Vagina (tissue), 2 donors: ENCODE results near the gene JUP. TPM values are rescaled to one million over a fixed set of nuclear protein-coding genes. Genes with fewer than 3 reads are reported as not detected.

ENCODE experiments used
- DNase-seq, 2 donors: peaks; one replicate each; pipeline ENCODE4 v3.0.0-alpha.2; 2017; ENCODE audit errors: extremely low spot score in 2 of 2
- H3K27ac ChIP-seq: fragments of 200-600 bp; sonication (generic); one replicate; pipeline ENCODE4 v1.5.1; 2019
- H3K27me3 ChIP-seq: fragments of 200-600 bp; sonication (generic); one replicate; pipeline ENCODE4 v1.5.1; 2019
- H3K36me3 ChIP-seq, 2 donors: fragments of 200-600 bp; sonication (generic); one replicate each; pipeline ENCODE4 v1.5.1; 2017 to 2019
- H3K4me1 ChIP-seq: fragments of 200-600 bp; sonication (generic); one replicate; pipeline ENCODE4 v1.5.1; 2019
- H3K4me3 ChIP-seq, 2 donors: fragments of 200-600 bp; sonication (generic); 1 replicate in 1 of 2; 2 replicates in 1 of 2; pipeline ENCODE4 v1.5.1; 2016 to 2019
- H3K9me3 ChIP-seq: fragments of 200-600 bp; sonication (generic); one replicate; pipeline ENCODE4 v1.5.1; 2019
- CTCF ChIP-seq, 3 experiments: fragments of 450-650 bp in 2 of 3; fragments of 200-600 bp in 1 of 3; sonication (generic) in 1 of 3; IDR thresholded peaks; one replicate each; pipeline ENCODE4 v1.5.1; 2017 to 2019; ENCODE audit warnings: antibody characterized with exemption in 3 of 3, mild to moderate bottlenecking in 2 of 3, moderate library complexity in 2 of 3
- POLR2A ChIP-seq, 2 donors: fragments of 450-650 bp; IDR thresholded peaks; one replicate each; pipeline ENCODE4 v1.6.1; 2017; ENCODE audit warnings: antibody characterized with exemption in 2 of 2, mild to moderate bottlenecking in 2 of 2, moderate library complexity in 2 of 2
- POLR2AphosphoS5 ChIP-seq, 2 donors: sonication (generic); formaldehyde crosslinking; IDR thresholded peaks; one replicate each; pipeline ENCODE4 v1.9.0; 2017; ENCODE audit warnings: antibody characterized with exemption in 2 of 2, mild to moderate bottlenecking in 2 of 2, low read depth in 1 of 2; ENCODE audit not compliant: insufficient read depth in 1 of 2
- intact Hi-C: fragments of 100-400 bp; cut with DNase I; formaldehyde crosslinking; loops from one replicate; pipeline ENCODE4 v1.15.1; 2023
- total RNA-seq: library from RNA; depleted of rRNA; stranded (reverse); fragments of >200 nt; gene quantifications from one replicate; pipeline ENCODE4 v1.2.3, GENCODE V29; 2016

The JUP gene
- total RNA-seq, 1 donor from 2014 or later: 589 TPM

- Histone ChIP-seq H3K4me3 (no peak overlapping the region), H3K4me1 (peaks cover 37% of the 10 kb centered on the region)
- TF ChIP-seq POLR2AphosphoS5 (IDR thresholded peaks at IDR 0.05; ENCODE audit: insufficient read depth in 1 of 2, low read depth in 1 of 2) (no peak), CTCF (IDR thresholded peaks at IDR 0.05) (no peak), POLR2A (IDR thresholded peaks at IDR 0.05) (no peak)
Observed at GRCh38 chr17:41797377-41797776, 10.9 kb upstream of the JUP start.

GRCh38 chr17:41796121-41796895, 9.8 kb upstream of the JUP start:
- Histone ChIP-seq H3K27me3 (no peaks in the 10 kb centered on the region), H3K4me3 (no peak overlapping the region), H3K4me1 (peaks cover 44% of the 10 kb centered on the region), H3K27ac (no peak overlapping the region), H3K36me3 (no peaks in the 10 kb centered on the region), H3K9me3 (no peaks in the 10 kb centered on the region)
- no peak for TF ChIP-seq POLR2AphosphoS5 (IDR thresholded peaks at IDR 0.05; ENCODE audit: insufficient read depth in 1 of 2, low read depth in 1 of 2)
- TF ChIP-seq POLR2A (IDR thresholded peaks at IDR 0.05): no peak
- TF ChIP-seq CTCF (IDR thresholded peaks at IDR 0.05): no peak
- intact Hi-C loops: no loop called here
- DNase-seq: no peak

More at GRCh38 chr17:41797377-41797776, 10.9 kb upstream of the JUP start:
- no peaks in the 10 kb centered on the region for H3K27me3 ChIP-seq
- intact Hi-C loops: no loop called here
- no peak overlapping the region for H3K27ac ChIP-seq
- DNase-seq: no peak
- H3K9me3 ChIP-seq: no peaks in the 10 kb centered on the region
- H3K36me3 ChIP-seq: no peaks in the 10 kb centered on the region

- Histone ChIP-seq H3K36me3 (no peaks in the 10 kb centered on the region), H3K27me3 (no peaks in the 10 kb centered on the region), H3K4me3 (no peak overlapping the region), H3K27ac (peak overlapping the region; percentile 44), H3K4me1 (peaks cover 32% of the 10 kb centered on the region), H3K9me3 (no peaks in the 10 kb centered on the region)
- no peak for DNase-seq
- TF ChIP-seq POLR2AphosphoS5 (IDR thresholded peaks at IDR 0.05; ENCODE audit: insufficient read depth in 1 of 2, low read depth in 1 of 2): no peak
- intact Hi-C loops: no loop called here
Observed at GRCh38 chr17:41794540-41794975, 8.0 kb upstream of the JUP start.

GRCh38 chr17:41793784-41794539, 7.5 kb upstream of the JUP start:
- H3K36me3 ChIP-seq: no peaks in the 10 kb centered on the region
- no peak for DNase-seq
- H3K27ac ChIP-seq: peak overlapping the region; percentile 62
- TF ChIP-seq POLR2AphosphoS5 (IDR thresholded peaks at IDR 0.05; ENCODE audit: insufficient read depth in 1 of 2, low read depth in 1 of 2) (no peak), POLR2A (IDR thresholded peaks at IDR 0.05) (no peak), CTCF (IDR thresholded peaks at IDR 0.05) (no peak)
- H3K9me3 ChIP-seq: no peaks in the 10 kb centered on the region
- no peaks in the 10 kb centered on the region for H3K27me3 ChIP-seq
- peaks cover 38% of the 10 kb centered on the region for H3K4me1 ChIP-seq
- intact Hi-C loops: no loop called here
- H3K4me3 ChIP-seq: no peak overlapping the region

GRCh38 chr17:41792845-41793783, 6.6 kb upstream of the JUP start:
- TF ChIP-seq POLR2AphosphoS5 (IDR thresholded peaks at IDR 0.05; ENCODE audit: insufficient read depth in 1 of 2, low read depth in 1 of 2) (peak; percentile 57 to 63), CTCF (IDR thresholded peaks at IDR 0.05) (no peak)
- no peak for DNase-seq
- Histone ChIP-seq H3K4me3 (no peak overlapping the region), H3K27me3 (no peaks in the 10 kb centered on the region), H3K27ac (peak overlapping the region; percentile 62), H3K4me1 (peaks cover 45% of the 10 kb centered on the region), H3K9me3 (no peaks in the 10 kb centered on the region), H3K36me3 (no peaks in the 10 kb centered on the region)
- intact Hi-C loops: no loop called here
